Mucosa of descending colon (tissue), 3 donors: Measurements from ENCODE around the gene TIAM2. TPM values are rescaled to one million over a fixed set of nuclear protein-coding genes. Genes with fewer than 3 reads are reported as not detected.
"Not testable (repeated sequence)": the region's sequence is repeated elsewhere in the genome, so short reads cannot be mapped to it uniquely, and the experiment has no call there.

Experiments used
- ATAC-seq: fragments of 200-7000 bp; cut with Tn5 transposase; one replicate; pipeline ENCODE4 v1.9.1; 2020; ENCODE audit warnings: mild to moderate bottlenecking, moderate library complexity
- DNase-seq, 3 donors: peaks; one replicate each; pipeline ENCODE4 v3.0.0-alpha.2; 2020
- H3K36me3 ChIP-seq: fragments of 200-600 bp; one replicate; pipeline ENCODE4 v1.8.0; 2021; ENCODE audit warnings: low read depth, mild to moderate bottlenecking
- H3K4me1 ChIP-seq: fragments of 200-600 bp; one replicate; pipeline ENCODE4 v1.8.0; 2021; ENCODE audit warnings: low read depth, mild to moderate bottlenecking
- H3K4me3 ChIP-seq: fragments of 200-600 bp; one replicate; pipeline ENCODE4 v1.8.0; 2021; ENCODE audit warnings: mild to moderate bottlenecking
- H3K9me3 ChIP-seq: fragments of 200-600 bp; one replicate; pipeline ENCODE4 v1.8.0; 2021; ENCODE audit warnings: mild to moderate bottlenecking
- intact Hi-C, 2 donors: fragments of 100-400 bp; cut with DNase I in 1 of 2; cut with micrococcal nuclease in 1 of 2; formaldehyde crosslinking; loops; one replicate each; pipeline versions ENCODE4 v1.11.0 to v1.11.1; 2022; cut with DNase I, micrococcal nuclease
- total RNA-seq, 3 donors: library from RNA; stranded (reverse); fragmentation: NEBNext Ultra II Directional in 2 of 3; extraction: Animal tissue kit (Norgen Biotek cat#: 25700) in 2 of 3; gene quantifications; one replicate each; pipeline versions ENCODE4 v1.2.1 to v1.2.4, GENCODE V29; 2021 to 2023
- TF ChIP-seq, protein P1 (sequence below): fragments of 200-600 bp; IDR thresholded peaks from one replicate; pipeline ENCODE4 v1.8.0; 2022; ENCODE audit warnings: antibody characterized with exemption, mild to moderate bottlenecking
- donor health status: DM: no; HTN: no; CAD: no; lungs with moderate emphysema.
- donor health status: DM: no; HTN: no; CAD: no.
- donor health status: DM: no; HTN: yes; CAD: no.

The TIAM2 gene
- total RNA-seq, 3 donors from 2014 or later, result 4.2 to 12.2 (median 9.8) TPM

DNA sequence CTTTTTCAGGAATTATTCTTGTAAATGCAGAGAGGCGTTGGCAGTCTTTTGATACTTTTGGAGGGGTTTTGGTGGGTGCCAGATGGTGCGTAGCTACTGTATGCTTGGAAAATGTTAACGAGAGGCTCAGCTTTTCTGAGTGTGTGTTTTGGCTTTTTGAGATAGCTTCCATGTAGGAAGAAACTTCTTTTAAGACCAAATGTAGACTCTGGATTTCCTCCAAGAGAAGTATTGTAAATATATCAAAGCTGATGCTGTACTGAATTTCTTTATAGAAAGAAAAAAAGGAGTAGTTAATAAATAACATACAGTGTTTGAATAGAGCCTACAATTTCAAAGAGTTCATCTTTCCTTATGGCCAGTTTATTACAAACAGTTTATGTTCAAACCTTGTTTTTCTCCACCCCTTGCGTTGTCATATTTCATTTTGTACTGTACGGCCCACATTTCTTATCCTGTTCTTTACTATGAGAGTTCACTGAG, 16.7 kb downstream of the TIAM2 start:
- peaks cover 19% of the 10 kb centered on the region for H3K4me1 ChIP-seq
- TF ChIP-seq, protein P1, sequence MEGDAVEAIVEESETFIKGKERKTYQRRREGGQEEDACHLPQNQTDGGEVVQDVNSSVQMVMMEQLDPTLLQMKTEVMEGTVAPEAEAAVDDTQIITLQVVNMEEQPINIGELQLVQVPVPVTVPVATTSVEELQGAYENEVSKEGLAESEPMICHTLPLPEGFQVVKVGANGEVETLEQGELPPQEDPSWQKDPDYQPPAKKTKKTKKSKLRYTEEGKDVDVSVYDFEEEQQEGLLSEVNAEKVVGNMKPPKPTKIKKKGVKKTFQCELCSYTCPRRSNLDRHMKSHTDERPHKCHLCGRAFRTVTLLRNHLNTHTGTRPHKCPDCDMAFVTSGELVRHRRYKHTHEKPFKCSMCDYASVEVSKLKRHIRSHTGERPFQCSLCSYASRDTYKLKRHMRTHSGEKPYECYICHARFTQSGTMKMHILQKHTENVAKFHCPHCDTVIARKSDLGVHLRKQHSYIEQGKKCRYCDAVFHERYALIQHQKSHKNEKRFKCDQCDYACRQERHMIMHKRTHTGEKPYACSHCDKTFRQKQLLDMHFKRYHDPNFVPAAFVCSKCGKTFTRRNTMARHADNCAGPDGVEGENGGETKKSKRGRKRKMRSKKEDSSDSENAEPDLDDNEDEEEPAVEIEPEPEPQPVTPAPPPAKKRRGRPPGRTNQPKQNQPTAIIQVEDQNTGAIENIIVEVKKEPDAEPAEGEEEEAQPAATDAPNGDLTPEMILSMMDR, result no peak
- no peak overlapping the region for H3K4me3 ChIP-seq
- intact Hi-C loops, result no loop called here
- H3K9me3 ChIP-seq, result no peaks in the 10 kb centered on the region
- DNase-seq, result no peak
- H3K36me3 ChIP-seq, result no peaks in the 10 kb centered on the region
- peak; percentile 82 for ATAC-seq

DNA sequence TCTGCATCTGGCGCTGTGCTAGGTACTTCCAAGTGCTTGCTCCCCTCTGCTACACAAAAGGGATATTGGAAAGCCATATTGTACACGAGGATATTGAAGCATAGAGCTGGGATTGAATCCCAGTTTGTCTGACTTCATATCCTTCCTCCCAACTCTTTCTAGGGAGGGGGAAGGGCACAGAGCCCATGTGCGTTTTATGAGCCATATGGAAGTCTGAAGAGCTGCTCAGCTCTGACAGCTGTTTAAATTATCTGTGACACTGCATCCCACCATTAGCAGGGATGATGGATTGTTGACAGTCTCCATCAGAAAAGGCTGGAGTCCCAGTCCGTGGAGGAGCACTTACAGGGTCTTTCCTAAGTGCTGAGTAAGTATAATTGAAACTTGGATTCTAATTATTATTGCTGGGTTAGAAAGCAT, 18.4 kb downstream of the TIAM2 start:
- DNase-seq (peak in 1 of 3 donors; percentile 29), ATAC-seq (peak; percentile 16)
- H3K36me3 ChIP-seq, result no peaks in the 10 kb centered on the region
- H3K4me1 ChIP-seq, result peaks cover 19% of the 10 kb centered on the region
- TF ChIP-seq, protein P1, result no peak
- H3K9me3 ChIP-seq, result no peaks in the 10 kb centered on the region
- no peak overlapping the region for H3K4me3 ChIP-seq
- intact Hi-C loops, result no loop called here

DNA sequence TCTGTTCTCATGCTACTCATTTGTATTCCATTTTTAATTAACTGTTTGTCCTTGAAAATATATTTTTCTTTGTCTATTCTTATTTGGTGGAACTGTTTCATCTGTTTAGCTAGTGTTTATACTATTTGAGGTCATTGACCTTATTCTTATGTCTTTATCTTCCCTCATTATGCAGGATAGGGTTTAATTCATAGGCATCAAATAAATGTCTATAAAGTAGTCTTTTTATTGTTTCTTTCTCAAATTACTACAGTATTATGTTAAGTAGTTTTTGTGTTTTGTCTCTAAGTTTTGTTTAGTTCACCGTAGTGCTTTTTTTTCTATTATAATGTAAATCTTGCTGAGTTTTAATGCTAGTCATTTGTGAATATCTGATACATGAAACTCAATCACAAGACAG, 19.0 kb downstream of the TIAM2 start:
- TF ChIP-seq, protein P1, result no peak
- Histone ChIP-seq H3K9me3 (no peaks in the 10 kb centered on the region), H3K36me3 (no peaks in the 10 kb centered on the region), H3K4me3 (no peak overlapping the region), H3K4me1 (peaks cover 19% of the 10 kb centered on the region)
- DNase-seq (no peak), ATAC-seq (no peak)
- intact Hi-C loops, result no loop called here

DNA sequence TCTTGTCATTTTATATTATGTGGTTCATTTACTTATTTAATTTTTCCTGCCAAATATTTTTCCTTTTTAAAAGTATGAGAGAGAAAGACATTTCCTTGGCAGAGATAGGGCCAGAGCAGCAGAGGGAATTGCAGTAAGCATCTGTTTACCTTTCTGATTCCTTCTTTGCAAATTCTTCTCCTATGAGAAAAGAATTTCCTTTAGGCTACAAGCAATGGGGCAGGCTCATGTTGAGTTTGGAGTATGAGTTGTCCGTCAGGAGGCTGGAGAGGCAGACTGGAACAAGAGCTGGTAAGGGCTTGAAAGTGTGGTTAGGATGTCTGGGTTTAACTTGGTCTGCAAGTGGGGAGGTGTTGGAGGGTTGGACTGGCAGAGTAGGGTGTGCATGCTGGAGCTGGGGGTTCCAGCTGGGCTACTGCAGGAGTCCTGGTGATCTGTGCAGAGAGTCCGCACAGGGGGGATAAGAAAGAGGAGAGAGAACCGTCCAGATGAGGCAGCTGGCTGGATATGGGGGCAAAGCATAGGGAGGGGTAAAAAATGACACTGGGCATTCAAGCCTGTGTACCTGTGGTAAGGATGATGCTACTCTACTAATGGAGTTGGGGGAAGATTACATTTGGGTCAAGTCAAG, 19.7 kb downstream of the TIAM2 start:
- peaks cover 19% of the 10 kb centered on the region for H3K4me1 ChIP-seq
- TF ChIP-seq, protein P1, result no peak
- no peaks in the 10 kb centered on the region for H3K9me3 ChIP-seq
- ATAC-seq (no peak), DNase-seq (no peak)
- no peak overlapping the region for H3K4me3 ChIP-seq
- no peaks in the 10 kb centered on the region for H3K36me3 ChIP-seq
- intact Hi-C loops, result no loop called here

DNA sequence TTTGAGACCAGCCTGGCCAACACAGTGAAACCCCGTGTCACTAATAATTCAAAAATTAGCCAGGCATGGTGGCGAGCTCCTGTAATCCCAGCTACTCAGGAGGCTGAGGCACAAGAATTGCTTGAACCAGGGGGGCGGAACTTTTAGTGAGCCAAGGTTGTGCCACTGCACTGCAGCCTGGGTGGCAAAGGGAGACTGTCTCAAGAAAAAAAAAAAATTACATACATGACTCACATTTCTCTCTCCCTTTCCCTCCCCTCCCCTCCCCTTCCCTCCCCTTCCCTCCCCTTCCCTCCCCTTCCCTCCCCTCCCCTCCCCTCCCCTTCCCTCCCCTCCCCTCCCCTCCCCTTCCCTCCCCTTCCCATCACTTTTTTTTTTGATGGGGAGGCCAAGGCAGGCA, 23.3 kb downstream of the TIAM2 start:
- H3K36me3 ChIP-seq, H3K4me3 ChIP-seq, intact Hi-C loops, H3K9me3 ChIP-seq, DNase-seq, ATAC-seq, H3K4me1 ChIP-seq: not testable (repeated sequence)

DNA sequence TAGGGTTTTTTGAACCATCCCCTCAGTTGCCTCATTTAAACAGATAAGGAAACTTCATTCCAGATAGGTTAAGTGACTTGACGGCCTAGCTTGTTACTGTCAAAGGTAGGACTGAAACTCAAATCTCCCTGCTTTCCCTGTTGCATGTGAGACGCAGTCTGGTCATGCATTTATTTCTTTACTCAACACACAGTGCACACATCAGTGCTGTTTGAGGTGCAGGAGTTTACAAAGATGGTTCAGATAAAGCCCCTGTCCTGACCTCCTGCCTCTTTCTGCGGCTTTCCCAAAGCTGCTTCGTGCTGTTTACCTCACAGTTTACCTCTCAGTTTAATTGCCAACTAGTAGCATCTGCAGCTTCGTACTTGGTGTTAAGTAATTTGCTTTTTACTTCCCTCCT, 26.6 kb downstream of the TIAM2 start:
- TF ChIP-seq, protein P1, result no peak
- intact Hi-C loops, result no loop called here
- no peak for DNase-seq
- Histone ChIP-seq H3K36me3 (no peaks in the 10 kb centered on the region), H3K4me3 (no peak overlapping the region), H3K4me1 (no peaks in the 10 kb centered on the region), H3K9me3 (no peaks in the 10 kb centered on the region)
- ATAC-seq, result no peak
